Lung (tissue), 12 donors: ENCODE measurements around the gene PTPRG. TPM values are rescaled to one million over a fixed set of nuclear protein-coding genes. Genes with fewer than 3 reads are reported as not detected.

Source experiments
- ATAC-seq: fragments of 200-7000 bp; cut with Tn5 transposase; one replicate; pipeline ENCODE4 v1.9.1; 2020; ENCODE audit warnings: moderate number of reproducible peaks; ENCODE audit not compliant: insufficient read depth, low FRiP score
- DNase-seq, 3 donors: peaks; one replicate each; pipeline ENCODE4 v3.0.0-alpha.2; 2013 to 2017
- H3K27ac ChIP-seq, 2 donors: one replicate each; pipeline ENCODE4 v1.5.1; 2013; ENCODE audit warnings: mild to moderate bottlenecking in 2 of 2, moderate library complexity in 2 of 2, control low read depth in 1 of 2, inconsistent platforms in 1 of 2, low read depth in 1 of 2, low read length in 1 of 2
- H3K27me3 ChIP-seq, 3 donors: one replicate each; pipeline ENCODE4 v1.5.1; 2013; ENCODE audit warnings: low read length in 2 of 3; ENCODE audit not compliant: control insufficient read depth in 3 of 3, insufficient read depth in 3 of 3
- H3K36me3 ChIP-seq, 4 donors: one replicate each; pipeline ENCODE4 v1.5.1; 2013; ENCODE audit warnings: low read length in 4 of 4, mild to moderate bottlenecking in 1 of 4, moderate library complexity in 1 of 4; ENCODE audit not compliant: control insufficient read depth in 4 of 4, insufficient read depth in 4 of 4
- H3K4me1 ChIP-seq, 5 donors: one replicate each; pipeline ENCODE4 v1.5.1; 2013; ENCODE audit warnings: low read length in 5 of 5, mild to moderate bottlenecking in 2 of 5, moderate library complexity in 1 of 5; ENCODE audit not compliant: control insufficient read depth in 5 of 5, insufficient read depth in 5 of 5
- H3K4me3 ChIP-seq: one replicate; pipeline ENCODE4 v1.5.1; 2013; ENCODE audit warnings: mild to moderate bottlenecking, control low read depth, moderate library complexity
- H3K9ac ChIP-seq, 2 donors: one replicate each; pipeline ENCODE4 v1.5.1; 2013; ENCODE audit warnings: low read length in 2 of 2, control low read depth in 1 of 2; ENCODE audit not compliant: insufficient read depth in 1 of 2
- H3K9me3 ChIP-seq, 4 donors: one replicate each; pipeline ENCODE4 v1.5.1; 2013; ENCODE audit warnings: low read length in 3 of 4, mild to moderate bottlenecking in 1 of 4, moderate library complexity in 1 of 4; ENCODE audit not compliant: control insufficient read depth in 4 of 4, insufficient read depth in 3 of 4
- CTCF ChIP-seq: IDR thresholded peaks from 2 replicates; pipeline ENCODE4 v1.5.1; 2012; ENCODE audit warnings: mild to moderate bottlenecking; ENCODE audit errors: control extremely low read depth, extremely low read depth
- WGBS, 2 donors: extraction: QIAGEN DNeasy Blood & Tissue Kit; methylation state at CpG; one replicate each; pipeline ENCODE4 v1.1.7; 2013; 5-methylcytosine and 5-hydroxymethylcytosine counted together
- polyA plus RNA-seq, 2 donors: library from polyadenylated mRNA; stranded (reverse); fragments of 200-250 nt; gene quantifications; one replicate each; pipeline ENCODE4 v1.2.1, GENCODE V29; 2013
- total RNA-seq, 2 donors: library from RNA; depleted of rRNA in 1 of 2; stranded (reverse); fragments of >200 nt in 1 of 2; gene quantifications; one replicate each; pipeline ENCODE4 v1.2.1, GENCODE V29; 2014 to 2021
- donor health status: control.
- donor health status: control.
- donor health status: Bipolar disorder and iron deficiency.
- donor health status: healthy.
- donor health status: DM: yes; HTN: yes; CAD: no.

PTPRG gene
- total and polyA plus RNA-seq, 4 donors, result 8.5 to 131 (median 75.9) TPM

GRCh38 chr3:61687206-61687605, 125.8 kb downstream of the PTPRG start:
- no peaks in the 10 kb centered on the region for H3K9me3 ChIP-seq
- ATAC-seq, result no peak
- no peaks in the 10 kb centered on the region for H3K27me3 ChIP-seq
- peaks cover 0 to 2% (median 0%) of the 10 kb centered on the region in 4 donors for H3K36me3 ChIP-seq
- H3K27ac ChIP-seq, result peak overlapping the region in 1 of 2 donors; percentile 30
- H3K9ac ChIP-seq, result no peak overlapping the region
- 87 to 92% methylated on average over 2 of the region's 2 CpGs for WGBS, 2 donors
- H3K4me3 ChIP-seq, result no peak overlapping the region
- no peak for DNase-seq
- TF ChIP-seq CTCF, result no peak
- H3K4me1 ChIP-seq, result peaks cover 4 to 32% (median 16%) of the 10 kb centered on the region in 5 donors

- H3K4me3 ChIP-seq, result no peak overlapping the region
- H3K9ac ChIP-seq, result no peak overlapping the region
- peaks cover 0 to 2% (median 0%) of the 10 kb centered on the region in 4 donors for H3K36me3 ChIP-seq
- peaks cover 4 to 32% (median 16%) of the 10 kb centered on the region in 5 donors for H3K4me1 ChIP-seq
- no peaks in the 10 kb centered on the region for H3K9me3 ChIP-seq
- DNase-seq, result no peak
- no peak for ATAC-seq
- H3K27me3 ChIP-seq, result no peaks in the 10 kb centered on the region
- TF ChIP-seq CTCF, result no peak
- H3K27ac ChIP-seq, result peak overlapping the region in 1 of 2 donors; percentile 55
- 73 to 76% methylated on average over 5 of the region's 5 CpGs for whole genome bisulfite sequencing, 2 donors
Observed at GRCh38 chr3:61687663-61688306, 126.4 kb downstream of the PTPRG start.

GRCh38 chr3:61688307-61688984, 127.1 kb downstream of the PTPRG start:
- Histone ChIP-seq H3K9me3 (no peaks in the 10 kb centered on the region), H3K27me3 (no peaks in the 10 kb centered on the region), H3K9ac (no peak overlapping the region), H3K4me3 (no peak overlapping the region), H3K36me3 (peaks cover 0 to 2% (median 0%) of the 10 kb centered on the region in 4 donors), H3K27ac (peak overlapping the region in 1 of 2 donors; percentile 55), H3K4me1 (peaks cover 4 to 28% (median 16%) of the 10 kb centered on the region in 5 donors)
- 66 to 74% methylated on average over 13 of the region's 13 CpGs for WGBS, 2 donors
- no peak for ATAC-seq
- TF ChIP-seq CTCF, result no peak
- DNase-seq, result peak in 2 of 3 donors; percentile 39 to 46
